Measurements from ENCODE around the gene TBX4.
"Not testable (repeated sequence)": the region's sequence is repeated elsewhere in the genome, so short reads cannot be mapped to it uniquely, and the experiment has no call there.

Gene TBX4

GRCh38 chr17:61520897-61521296, 68.7 kb downstream of the TBX4 start:
- ChIA-PET CTCF (no interaction called here), POLR2A (ENCODE audit: low non-redundant PET) (no interaction called here)
- TF ChIP-seq, protein P1, sequence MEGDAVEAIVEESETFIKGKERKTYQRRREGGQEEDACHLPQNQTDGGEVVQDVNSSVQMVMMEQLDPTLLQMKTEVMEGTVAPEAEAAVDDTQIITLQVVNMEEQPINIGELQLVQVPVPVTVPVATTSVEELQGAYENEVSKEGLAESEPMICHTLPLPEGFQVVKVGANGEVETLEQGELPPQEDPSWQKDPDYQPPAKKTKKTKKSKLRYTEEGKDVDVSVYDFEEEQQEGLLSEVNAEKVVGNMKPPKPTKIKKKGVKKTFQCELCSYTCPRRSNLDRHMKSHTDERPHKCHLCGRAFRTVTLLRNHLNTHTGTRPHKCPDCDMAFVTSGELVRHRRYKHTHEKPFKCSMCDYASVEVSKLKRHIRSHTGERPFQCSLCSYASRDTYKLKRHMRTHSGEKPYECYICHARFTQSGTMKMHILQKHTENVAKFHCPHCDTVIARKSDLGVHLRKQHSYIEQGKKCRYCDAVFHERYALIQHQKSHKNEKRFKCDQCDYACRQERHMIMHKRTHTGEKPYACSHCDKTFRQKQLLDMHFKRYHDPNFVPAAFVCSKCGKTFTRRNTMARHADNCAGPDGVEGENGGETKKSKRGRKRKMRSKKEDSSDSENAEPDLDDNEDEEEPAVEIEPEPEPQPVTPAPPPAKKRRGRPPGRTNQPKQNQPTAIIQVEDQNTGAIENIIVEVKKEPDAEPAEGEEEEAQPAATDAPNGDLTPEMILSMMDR (conservative IDR thresholded peaks at IDR 0.05; ENCODE audit: low read depth) = no peak
- no peak overlapping the region for H3K27ac ChIP-seq
- no peak for DNase-seq (ENCODE audit: low spot score)

DNA sequence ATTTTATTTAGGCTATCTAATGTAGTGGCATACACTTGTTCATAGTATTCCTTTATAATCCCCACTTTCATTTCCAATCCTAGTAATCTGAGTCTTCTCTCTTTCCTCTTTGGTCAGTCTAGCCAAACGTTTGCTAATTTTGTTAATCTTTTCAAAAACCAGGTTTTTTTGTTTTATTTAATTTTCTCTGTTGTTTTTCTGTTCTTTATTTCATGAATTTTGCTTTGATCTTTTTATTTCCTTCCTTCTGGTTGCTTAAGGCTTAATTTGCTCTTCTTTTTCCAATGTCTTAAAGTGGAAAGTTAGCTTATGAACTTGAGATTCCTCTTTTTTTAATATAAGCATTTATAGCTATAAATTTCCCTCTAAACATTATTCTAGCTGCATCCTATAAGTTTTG, 69.9 kb downstream of the TBX4 start:
- DNase-seq (ENCODE audit: low spot score) = no peak
- H3K27ac ChIP-seq = no peak overlapping the region
- POLR2A ChIA-PET (ENCODE audit: low non-redundant PET) = no interaction called here
- CTCF ChIA-PET = interaction anchor here (0.6 kb wide), 1 partner anchor 14 kb away, joined by 3 read pairs; no protein-coding TSS in a partner anchor
- TF ChIP-seq, protein P1 (conservative IDR thresholded peaks at IDR 0.05; ENCODE audit: low read depth) = no peak

- POLR2A ChIA-PET (ENCODE audit: low non-redundant PET) = no interaction called here
- TF ChIP-seq, protein P1 (conservative IDR thresholded peaks at IDR 0.05; ENCODE audit: low read depth) = no peak
- DNase-seq (ENCODE audit: low spot score) = no peak
- CTCF ChIA-PET = interaction anchor here (0.9 kb wide), 1 partner anchor 10 kb away, joined by 8 read pairs; no protein-coding TSS in a partner anchor
- H3K27ac ChIP-seq = no peak overlapping the region
These were observed 72.1 kb downstream of the TBX4 start for GRCh38 chr17:61524319-61524718.

DNA sequence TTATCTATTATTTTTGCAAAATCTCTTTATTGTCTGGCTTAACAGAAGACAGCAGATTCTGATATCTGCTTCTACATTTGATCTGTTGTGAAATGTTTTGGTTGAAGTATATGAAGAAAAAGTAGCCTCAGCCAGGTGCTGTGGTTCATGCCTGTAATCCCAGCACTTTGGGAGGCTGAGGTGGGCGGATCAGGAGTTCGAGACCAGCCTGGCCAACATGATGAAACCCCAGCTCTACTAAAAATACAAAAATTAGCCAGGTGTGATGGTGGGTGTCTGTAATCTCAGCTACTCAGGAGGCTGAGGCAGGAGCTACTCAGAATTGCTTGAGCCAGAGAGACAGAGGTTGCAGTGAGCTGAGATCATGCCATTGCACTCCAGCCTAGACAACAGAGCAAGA, 75.2 kb downstream of the TBX4 start:
- CTCF ChIA-PET; H3K27ac ChIP-seq; POLR2A ChIA-PET (ENCODE audit: low non-redundant PET); DNase-seq (ENCODE audit: low spot score): not testable (repeated sequence)

- ChIA-PET POLR2A (ENCODE audit: low non-redundant PET) (no interaction called here), CTCF (no interaction called here)
- DNase-seq (ENCODE audit: low spot score) = no peak
- H3K27ac ChIP-seq = no peak overlapping the region
- TF ChIP-seq, protein P1 (conservative IDR thresholded peaks at IDR 0.05; ENCODE audit: low read depth) = no peak
These were observed 75.9 kb downstream of the TBX4 start for GRCh38 chr17:61528171-61528570.

DNA sequence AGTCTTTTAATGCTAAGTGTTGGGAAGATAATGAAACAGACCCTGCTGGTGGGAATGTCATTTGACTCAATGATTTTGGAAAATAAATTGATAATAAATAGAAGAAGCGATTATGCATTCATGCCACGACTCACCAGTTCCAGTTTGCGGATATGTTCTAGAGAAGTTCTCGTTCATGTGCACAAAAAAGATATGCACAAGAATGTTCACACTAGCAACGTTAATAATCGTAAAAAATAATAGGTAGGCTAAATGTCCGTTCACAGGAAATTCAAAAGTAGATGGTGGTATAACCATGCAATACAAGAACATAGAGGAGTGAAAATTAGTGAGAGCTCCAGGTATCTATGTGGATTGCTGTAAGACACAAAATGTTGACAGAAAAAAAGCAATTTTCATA, 79.0 kb downstream of the TBX4 start:
- no peak for DNase-seq (ENCODE audit: low spot score)
- TF ChIP-seq, protein P1 (conservative IDR thresholded peaks at IDR 0.05; ENCODE audit: low read depth) = no peak
- ChIA-PET CTCF (no interaction called here), POLR2A (ENCODE audit: low non-redundant PET) (no interaction called here)
- H3K27ac ChIP-seq = no peak overlapping the region

- CTCF ChIA-PET = interaction anchor here (0.6 kb wide), 1 partner anchor 106 kb away, joined by 5 read pairs; no protein-coding TSS in a partner anchor
- TF ChIP-seq, protein P1 (conservative IDR thresholded peaks at IDR 0.05; ENCODE audit: low read depth) = no peak
- H3K27ac ChIP-seq = no peak overlapping the region
- DNase-seq (ENCODE audit: low spot score) = no peak
- POLR2A ChIA-PET (ENCODE audit: low non-redundant PET) = no interaction called here
These were observed 80.6 kb downstream of the TBX4 start for GRCh38 chr17:61532826-61533225.
